ENCODE data around the gene ALOXE3.
"Not testable (repeated sequence)": the region's sequence is repeated elsewhere in the genome, so short reads cannot be mapped to it uniquely, and the experiment has no call there.

The ALOXE3 gene

DNA sequence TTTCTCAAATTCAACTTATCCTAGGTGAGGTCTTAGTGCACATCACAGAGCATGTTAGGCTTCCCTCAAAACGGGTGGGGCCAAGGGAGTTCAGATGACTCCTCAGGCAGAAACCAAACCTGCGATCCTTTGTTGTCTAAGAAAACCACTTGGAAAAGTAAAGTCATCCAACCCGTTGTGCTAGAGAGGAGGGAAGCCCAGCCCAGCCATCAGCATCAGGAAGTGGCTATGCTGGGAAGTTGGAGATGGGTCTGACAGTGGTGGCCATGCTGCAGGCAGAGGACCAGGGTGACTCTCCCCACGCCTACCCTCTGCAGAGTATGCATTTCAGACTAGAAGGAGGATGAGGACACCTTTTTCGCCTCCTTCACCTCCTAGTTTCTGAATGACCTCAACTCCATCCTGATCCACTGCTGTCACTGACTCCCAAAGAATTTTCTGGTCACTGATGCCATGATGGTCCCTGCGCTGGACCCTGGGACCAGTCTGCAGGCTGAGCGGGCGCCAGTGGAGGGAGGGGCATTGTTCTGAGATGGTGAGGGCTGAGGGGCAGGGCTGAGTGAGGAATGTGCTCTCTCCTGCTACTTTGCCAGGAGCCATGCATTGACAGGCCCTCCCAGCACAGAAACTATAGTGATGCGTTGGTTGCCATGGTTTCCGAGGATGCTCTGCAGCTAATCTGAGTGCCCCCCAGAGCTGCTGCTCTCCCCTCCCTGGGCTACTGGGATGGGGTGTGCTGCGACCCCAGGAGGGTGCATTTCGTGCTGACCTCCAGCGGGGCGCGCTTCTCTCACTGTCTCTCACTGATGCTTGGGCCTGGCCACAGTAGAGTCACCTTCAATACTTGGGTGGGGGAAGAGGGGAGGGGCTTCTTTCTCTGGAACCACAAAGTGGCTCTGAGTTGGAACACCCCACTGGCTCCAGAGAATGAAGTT, 51.2 kb downstream of the ALOXE3 start:
- ChIA-PET CTCF (no interaction called here), POLR2A (no interaction called here)
- TF ChIP-seq, protein P1, sequence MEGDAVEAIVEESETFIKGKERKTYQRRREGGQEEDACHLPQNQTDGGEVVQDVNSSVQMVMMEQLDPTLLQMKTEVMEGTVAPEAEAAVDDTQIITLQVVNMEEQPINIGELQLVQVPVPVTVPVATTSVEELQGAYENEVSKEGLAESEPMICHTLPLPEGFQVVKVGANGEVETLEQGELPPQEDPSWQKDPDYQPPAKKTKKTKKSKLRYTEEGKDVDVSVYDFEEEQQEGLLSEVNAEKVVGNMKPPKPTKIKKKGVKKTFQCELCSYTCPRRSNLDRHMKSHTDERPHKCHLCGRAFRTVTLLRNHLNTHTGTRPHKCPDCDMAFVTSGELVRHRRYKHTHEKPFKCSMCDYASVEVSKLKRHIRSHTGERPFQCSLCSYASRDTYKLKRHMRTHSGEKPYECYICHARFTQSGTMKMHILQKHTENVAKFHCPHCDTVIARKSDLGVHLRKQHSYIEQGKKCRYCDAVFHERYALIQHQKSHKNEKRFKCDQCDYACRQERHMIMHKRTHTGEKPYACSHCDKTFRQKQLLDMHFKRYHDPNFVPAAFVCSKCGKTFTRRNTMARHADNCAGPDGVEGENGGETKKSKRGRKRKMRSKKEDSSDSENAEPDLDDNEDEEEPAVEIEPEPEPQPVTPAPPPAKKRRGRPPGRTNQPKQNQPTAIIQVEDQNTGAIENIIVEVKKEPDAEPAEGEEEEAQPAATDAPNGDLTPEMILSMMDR (IDR thresholded peaks at IDR 0.05; ENCODE audit: control extremely low read depth, extremely low read depth, low read depth, missing control alignments), result no peak
- DNase-seq (ENCODE audit: extremely low spot score), result no peak

DNA sequence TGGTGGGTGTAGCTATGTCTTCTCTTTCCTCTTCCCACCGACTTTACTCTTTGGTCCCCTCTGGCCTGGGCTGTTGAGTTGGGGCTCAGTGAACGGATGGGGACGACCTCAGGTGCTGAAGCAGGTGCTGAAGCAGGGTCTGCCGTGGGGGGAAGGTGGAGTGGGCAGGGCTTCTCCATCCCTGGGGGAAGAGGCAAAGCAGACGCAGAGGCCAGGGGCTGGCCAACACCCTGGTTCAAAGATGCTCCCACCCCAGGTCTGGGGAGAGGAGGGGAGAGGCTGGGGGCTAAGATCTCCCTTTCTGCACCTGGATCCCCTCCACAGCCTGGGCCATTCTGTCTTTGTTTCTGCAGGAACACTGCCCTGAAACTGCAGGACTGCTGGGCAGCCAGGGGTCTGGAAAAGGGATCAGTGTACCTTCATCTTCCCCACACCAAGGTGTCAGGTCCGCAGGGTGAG, 53.7 kb downstream of the ALOXE3 start:
- DNase-seq (ENCODE audit: extremely low spot score), result no peak
- ChIA-PET CTCF (interaction anchor here (1.5 to 11.4 kb wide), 2 partner anchors 10 to 28 kb away, joined by 4 to 299 read pairs; no protein-coding TSS in a partner anchor), POLR2A (no interaction called here)
- TF ChIP-seq, protein P1 (IDR thresholded peaks at IDR 0.05; ENCODE audit: control extremely low read depth, extremely low read depth, low read depth, missing control alignments), result no peak

DNA sequence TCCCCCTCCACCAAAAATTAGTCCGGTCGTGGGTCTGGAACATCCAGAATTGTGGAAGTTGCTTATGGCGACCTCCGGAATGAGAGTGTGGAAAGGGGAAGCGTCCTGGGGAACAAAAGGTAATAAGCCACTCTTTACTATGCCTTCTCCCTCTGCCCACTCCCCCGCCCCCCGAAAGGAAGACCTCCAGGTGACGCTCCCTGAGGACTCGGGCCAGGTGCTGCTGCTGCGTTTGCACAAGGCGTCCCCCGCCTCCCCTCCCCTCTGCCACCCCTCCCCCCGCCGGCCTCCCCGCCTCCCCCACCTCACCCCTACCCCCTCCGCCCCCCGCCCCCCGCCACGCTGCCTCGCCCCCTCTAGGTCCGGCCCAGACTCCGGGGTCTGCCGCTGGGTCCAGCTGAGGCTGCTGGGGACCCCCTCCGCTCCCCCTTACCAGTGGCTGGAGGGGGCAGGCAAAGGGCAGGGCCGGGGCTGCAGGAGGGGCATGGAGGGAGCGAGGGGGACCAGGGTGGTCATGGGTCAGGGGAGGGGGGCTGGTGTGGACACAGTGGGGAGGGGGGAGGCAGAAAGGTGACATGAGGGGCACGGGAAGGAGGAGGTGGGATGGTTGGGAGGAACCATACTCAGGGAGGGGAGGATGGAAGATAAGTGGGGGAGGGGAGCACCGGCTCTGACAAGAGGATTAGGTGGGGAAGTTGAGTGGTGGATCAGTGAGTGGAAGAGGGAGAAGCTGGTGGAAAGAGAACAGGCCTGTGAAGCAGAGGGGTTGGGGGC, 54.4 kb downstream of the ALOXE3 start:
- no peak for DNase-seq (ENCODE audit: extremely low spot score)
- ChIA-PET CTCF (interaction anchor here (1.5 to 11.4 kb wide), 2 partner anchors 11 to 29 kb away, joined by 4 to 299 read pairs; no protein-coding TSS in a partner anchor), POLR2A (no interaction called here)
- TF ChIP-seq, protein P1 (IDR thresholded peaks at IDR 0.05; ENCODE audit: control extremely low read depth, extremely low read depth, low read depth, missing control alignments), result no peak

DNA sequence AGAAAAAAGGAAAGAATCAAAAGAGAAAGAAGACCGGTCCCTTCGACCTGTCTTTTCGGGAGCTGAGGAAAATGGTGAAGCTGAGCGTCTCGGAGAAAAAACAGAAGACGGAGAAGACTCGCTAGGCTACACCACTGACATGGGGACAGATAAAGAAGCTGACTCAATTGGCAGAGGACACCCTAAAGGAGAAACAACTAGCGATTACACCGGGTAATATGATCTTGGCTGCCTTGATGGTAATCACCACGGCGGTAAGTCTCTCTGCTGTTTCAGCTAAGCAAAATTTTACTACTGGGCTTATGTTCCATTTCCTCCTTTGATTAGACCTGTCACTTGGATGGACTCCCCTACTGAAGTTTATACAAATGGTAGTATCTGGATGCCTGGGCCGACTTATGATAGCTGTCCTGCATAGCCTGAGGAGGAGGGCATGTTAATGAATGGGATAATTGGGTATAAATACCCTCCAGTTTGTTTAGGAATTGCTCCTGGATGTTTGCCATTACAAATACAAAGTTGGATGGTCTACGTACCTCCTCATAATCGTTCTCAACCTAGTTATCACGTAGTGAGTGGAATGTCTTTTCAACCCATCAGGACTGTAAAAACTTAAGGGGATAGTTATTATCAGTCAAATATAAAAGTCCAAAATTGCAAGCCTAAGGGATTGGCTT, 55.4 kb downstream of the ALOXE3 start:
- no peak for DNase-seq (ENCODE audit: extremely low spot score)
- ChIA-PET POLR2A (interaction anchor here (0.6 kb wide), 1 partner anchor 184 kb away, joined by 4 read pairs; no protein-coding TSS in a partner anchor), CTCF (interaction anchor here (1.4 to 11.4 kb wide), 7 partner anchors 12 to 720 kb away, joined by 3 to 299 read pairs (median 102); partner anchors contain the start of genes ALOX12B and ALOXE3)
- TF ChIP-seq, protein P1 (IDR thresholded peaks at IDR 0.05; ENCODE audit: control extremely low read depth, extremely low read depth, low read depth, missing control alignments), result no peak

DNA sequence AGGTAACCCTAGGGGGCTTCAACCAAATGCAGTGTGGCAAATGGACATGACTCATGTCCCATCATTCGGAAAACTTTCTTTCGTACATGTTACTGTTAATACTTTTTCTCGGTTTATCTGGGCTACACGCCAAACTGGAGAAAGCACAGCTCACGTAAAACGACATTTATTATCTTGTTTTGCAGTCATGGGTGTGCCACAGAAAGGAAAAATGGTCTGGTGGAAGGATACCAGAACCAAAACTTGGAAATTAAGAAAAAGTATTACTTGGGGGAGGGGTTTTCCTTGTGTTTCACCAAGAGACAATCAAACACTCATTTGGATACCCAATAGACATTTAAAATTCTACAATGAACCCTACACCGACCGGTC, 55.9 kb downstream of the ALOXE3 start:
- ChIA-PET CTCF (interaction anchor here (1.4 to 11.4 kb wide), 7 partner anchors 12 to 720 kb away, joined by 3 to 299 read pairs (median 102); partner anchors contain the start of genes ALOX12B and ALOXE3), POLR2A (interaction anchor here (0.6 kb wide), 1 partner anchor 185 kb away, joined by 4 read pairs; no protein-coding TSS in a partner anchor)
- no peak for DNase-seq (ENCODE audit: extremely low spot score)
- TF ChIP-seq, protein P1 (IDR thresholded peaks at IDR 0.05; ENCODE audit: control extremely low read depth, extremely low read depth, low read depth, missing control alignments), result no peak

DNA sequence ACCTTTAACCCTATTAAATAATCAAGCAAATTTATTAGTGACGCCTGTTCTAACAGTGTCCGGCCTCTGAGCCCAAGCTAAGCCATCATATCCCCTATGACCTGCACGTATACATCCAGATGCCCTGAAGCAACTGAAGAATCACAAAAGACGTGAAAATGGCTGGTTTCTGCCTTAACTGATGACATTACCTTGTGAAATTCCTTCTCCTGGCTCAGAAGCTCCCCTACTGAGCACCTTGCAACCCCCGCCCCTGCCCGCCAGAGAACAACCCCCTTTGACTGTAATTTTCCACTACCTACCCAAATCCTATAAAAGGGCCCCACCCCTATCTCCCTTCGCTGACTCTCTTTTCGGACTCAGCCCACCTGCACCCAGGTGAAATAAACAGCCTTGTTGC, 56.5 kb downstream of the ALOXE3 start:
- DNase-seq (ENCODE audit: extremely low spot score); POLR2A ChIA-PET: not testable (repeated sequence)
- CTCF ChIA-PET, result interaction anchor here (0.8 to 11.4 kb wide), 13 partner anchors 13 to 724 kb away, joined by 3 to 299 read pairs (median 11); partner anchors contain the start of genes ALOX12B and ALOXE3
